GM11168 (cell line): ENCODE results near the gene CYP4V2.
"Not testable (repeated sequence)": the region's sequence is repeated elsewhere in the genome, so short reads cannot be mapped to it uniquely, and the experiment has no call there.

Experiments used
- in situ Hi-C: fragments of 300-500 bp; cut with MboI; formaldehyde crosslinking; loops from one replicate; pipeline ENCODE4 v1.12.0; 2022; ENCODE audit warnings: low sequenced_read_pairs; ENCODE audit not compliant: unreplicated experiment

The CYP4V2 gene

DNA sequence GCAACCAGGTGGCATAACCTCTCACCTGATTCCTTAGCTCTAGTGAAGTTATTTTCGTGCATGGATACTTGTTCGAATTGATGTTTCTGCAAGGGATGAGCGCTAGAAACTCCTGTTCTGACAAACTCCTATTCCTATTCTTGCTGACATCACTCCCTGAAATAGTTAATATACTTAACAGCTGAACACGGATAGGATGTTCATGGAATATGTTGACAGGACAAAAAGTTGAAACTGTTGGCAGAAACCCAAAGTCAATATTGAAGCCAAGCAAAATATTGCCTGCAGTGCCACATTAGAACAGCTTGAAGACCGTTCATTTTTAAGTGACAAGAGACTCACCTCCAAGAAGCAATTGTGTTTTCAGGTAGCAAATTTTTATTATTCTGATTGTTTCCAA lies 35.9 kb downstream of the CYP4V2 start, which contains the start of gene KLKB1:
TSS of gene KLKB1 (plus strand) at position 287 of the 400 bp plus-strand sequence. CDS start 689 bp downstream, outside the sequence.
- in situ Hi-C loops: no loop called here

DNA sequence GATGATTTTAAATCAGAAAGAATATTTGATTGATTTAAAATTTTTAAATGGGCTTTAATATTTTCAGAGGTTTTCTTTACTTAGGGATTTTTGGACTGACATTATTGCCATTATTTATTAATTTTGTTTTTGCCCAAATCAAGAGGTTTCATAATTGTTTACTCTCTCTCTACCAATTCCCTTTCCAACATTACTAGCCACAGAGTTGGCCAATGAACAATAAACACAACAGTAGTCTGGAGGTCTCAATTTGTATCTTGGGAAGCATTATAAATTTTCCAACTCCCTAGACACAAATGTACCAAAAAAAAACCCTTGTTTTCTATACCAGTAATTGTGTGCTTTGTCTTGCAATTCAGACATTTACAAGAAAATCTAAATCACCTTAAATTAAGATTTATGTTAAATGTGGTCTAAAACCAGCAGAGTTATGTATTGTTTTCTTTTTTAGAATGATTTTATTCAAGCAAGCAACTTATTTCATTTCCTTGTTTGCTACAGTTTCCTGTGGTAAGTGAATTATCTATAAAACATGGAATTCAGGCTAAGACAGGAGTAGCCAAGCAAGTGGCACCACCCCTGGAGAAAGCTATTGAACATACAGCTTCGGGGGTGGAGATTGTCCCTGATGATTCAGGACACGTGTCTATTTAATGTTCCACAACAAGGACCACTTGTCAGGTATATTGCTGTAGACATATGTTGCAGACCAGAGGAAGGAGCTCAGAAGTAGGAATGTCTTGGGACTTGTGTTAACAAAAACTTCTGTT lies 36.6 kb downstream of the CYP4V2 start:
- in situ Hi-C loops: no loop called here

- in situ Hi-C loops: no loop called here
Measured at GRCh38 chr4:186228514-186228894, 37.1 kb downstream of the CYP4V2 start.

- in situ Hi-C loops: no loop called here
Measured at GRCh38 chr4:186234367-186234766, 43.0 kb downstream of the CYP4V2 start.

DNA sequence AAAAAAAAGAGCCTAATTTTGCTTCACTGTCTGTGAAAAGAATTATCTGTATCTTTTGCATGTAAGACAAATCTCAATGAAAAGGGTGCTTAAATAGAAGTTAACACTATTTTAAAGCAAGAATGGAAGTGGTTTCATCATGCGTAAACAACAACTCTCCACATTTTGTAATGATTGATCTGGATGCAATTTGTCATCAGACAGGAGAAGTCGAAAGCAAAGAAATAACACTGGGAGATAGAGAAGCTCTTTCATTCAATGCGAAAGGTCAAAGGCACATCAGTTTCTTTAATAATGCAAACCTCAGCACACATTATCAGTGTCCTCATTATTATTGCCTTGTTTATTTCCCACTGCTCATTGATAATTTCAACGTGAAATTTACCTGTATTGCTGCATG lies 44.8 kb downstream of the CYP4V2 start:
- in situ Hi-C loops: no loop called here

DNA sequence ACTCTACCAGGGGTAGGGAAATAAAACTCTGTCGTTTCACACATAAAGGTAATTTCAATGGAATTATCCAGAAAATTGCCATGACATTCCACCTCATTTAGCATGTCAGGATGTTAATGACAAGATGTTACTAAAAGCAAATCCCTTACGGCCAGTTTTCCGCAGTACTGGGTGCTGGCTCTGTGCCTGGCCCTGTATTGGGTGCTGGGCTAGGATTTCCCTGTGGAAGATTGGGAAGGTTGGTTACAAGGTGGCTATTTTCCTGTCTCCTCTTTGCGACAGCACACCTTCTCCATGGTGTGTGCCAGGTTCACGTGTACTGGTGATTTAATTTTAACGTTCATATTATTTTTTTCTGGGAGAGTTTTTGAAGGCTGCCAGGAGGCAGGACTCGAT lies 49.1 kb downstream of the CYP4V2 start:
- in situ Hi-C loops: no loop called here

- in situ Hi-C loops: no loop called here
Measured at GRCh38 chr4:186240848-186241491, 49.6 kb downstream of the CYP4V2 start.

- in situ Hi-C loops: no loop called here
Measured at GRCh38 chr4:186241616-186242015, 50.2 kb downstream of the CYP4V2 start.

- in situ Hi-C loops: not testable (repeated sequence)
Measured at GRCh38 chr4:186242031-186242430, 50.7 kb downstream of the CYP4V2 start.

GRCh38 chr4:186243331-186243730 lies 52.0 kb downstream of the CYP4V2 start:
- in situ Hi-C loops: no loop called here

GRCh38 chr4:186244835-186245234 lies 53.5 kb downstream of the CYP4V2 start:
- in situ Hi-C loops: no loop called here

DNA sequence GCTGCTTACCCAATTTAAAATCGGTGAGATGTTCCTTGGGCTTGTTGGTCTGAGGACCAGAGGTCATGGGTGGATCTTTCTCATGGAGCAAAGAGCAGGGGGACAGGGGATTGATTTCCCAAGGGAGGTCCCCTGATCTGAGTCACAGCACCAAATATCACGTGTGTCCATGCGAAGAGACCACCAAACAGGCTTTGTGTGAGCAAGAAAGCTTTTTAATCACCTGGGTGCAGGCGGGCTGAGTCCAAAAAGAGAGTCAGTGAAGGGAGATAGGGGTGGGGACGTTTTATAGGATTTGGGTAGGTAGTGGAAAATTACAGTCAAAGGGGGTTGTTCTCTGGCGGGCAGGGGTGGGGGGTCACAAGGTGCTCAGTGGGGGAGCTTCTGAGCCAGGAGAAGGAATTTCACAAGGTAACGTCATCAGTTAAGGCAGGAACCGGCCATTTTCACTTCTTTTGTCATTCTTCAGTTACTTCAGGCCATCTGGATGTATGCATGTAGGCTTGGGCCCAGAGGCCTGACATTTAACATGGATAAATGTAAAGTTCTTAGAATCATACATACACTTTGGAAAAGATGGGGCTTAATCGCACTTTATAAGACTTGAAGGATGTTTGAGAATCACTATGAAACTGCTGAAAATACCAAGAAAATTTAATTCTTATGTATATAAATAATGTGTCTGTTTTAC lies 55.8 kb downstream of the CYP4V2 start:
- in situ Hi-C loops: not testable (repeated sequence)

GRCh38 chr4:186248643-186249042 lies 57.3 kb downstream of the CYP4V2 start:
- in situ Hi-C loops: no loop called here

DNA sequence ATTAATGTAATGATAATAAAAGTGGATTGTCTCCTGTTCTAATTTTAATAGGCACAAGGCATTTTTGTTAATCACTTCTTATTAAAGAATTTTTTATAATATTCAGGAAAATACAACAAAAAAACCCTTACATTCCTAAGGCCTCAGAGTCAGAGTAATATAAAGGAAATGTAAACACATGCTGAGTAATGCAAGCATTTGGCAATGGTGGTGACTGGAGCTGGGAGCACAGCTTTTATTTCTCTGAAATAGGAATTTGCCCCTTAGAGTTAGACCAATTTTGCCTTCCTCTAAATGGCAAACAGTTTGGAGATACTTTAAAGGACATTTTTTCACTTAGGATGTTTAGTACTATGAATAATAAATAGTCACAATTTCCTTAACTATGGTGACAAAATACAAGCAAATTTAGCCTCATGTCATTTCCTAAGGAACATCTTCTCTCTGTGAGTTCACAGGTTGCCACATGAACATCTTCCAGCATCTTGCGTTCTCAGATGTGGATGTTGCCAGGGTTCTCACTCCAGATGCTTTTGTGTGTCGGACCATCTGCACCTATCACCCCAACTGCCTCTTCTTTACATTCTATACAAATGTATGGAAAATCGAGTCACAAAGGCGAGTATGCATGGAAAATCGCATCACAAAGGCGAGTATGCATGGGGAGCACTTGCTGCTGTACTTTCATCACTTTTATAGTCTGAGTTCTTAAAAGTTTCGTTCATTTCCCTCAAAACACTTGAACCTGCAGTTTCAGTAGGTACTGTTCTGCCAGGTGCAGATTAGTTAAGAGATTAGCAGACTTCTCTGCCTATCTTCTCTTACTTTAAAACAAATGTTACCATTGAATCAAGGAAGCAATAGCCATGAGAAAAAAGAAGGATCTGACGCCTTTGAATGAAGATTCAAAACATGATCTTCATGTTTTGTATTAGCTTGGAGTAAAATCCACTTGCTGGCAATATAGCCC lies 58.7 kb downstream of the CYP4V2 start:
- in situ Hi-C loops: no loop called here

DNA sequence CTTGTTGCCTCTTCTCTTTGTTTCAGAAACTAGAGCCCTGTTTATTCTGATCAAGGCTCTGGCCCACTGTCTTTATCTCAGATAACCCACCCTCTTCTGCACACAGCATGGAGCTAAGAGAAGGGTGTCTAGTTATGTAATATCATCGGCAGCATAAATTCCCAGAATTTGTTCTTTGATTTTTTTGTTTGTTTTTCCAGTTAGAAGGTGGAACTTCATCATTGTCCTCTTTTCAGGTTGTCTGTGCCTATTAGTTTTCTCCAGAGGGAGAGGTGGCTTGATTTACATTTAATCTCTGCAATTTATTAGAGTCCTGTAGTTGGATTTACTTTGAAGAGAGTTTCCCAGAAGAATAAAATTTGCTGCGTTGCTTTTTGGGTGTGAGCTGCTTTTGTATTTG lies 59.4 kb downstream of the CYP4V2 start:
- in situ Hi-C loops: no loop called here

DNA sequence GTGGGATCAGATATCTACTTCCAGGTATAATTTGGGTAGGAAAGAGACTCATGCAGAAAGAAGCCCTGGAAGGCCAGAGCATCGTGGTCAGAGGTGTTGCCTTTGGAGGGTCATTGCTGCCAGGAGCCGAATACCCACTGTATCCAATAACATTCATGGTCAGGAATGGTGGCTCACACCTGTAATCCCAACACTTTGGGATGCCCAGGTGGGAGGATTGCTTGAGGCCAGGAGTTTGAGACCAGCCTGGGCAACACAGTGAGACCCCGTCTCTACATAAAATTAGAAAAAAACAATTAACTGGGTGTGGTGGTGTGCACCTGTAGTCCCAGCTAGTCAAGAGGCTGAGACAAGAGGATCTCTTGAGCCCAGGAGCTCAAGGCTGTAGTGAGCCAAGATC lies 63.8 kb downstream of the CYP4V2 start:
- in situ Hi-C loops: no loop called here

GRCh38 chr4:186258216-186258811 lies 66.9 kb downstream of the CYP4V2 start:
- in situ Hi-C loops: no loop called here

GRCh38 chr4:186260117-186260503 lies 68.7 kb downstream of the CYP4V2 start:
- in situ Hi-C loops: no loop called here
